SK-N-SH treated with all-trans-retinoic acid at 6 μM for 48 hours (cell line): ENCODE results near the gene DNAL1.

ENCODE experiments used
- ATAC-seq: fragments of 200-7000 bp; cut with Tn5 transposase; 3 replicates; pipeline ENCODE4 v1.9.1; 2020; ENCODE audit warnings: mild to moderate bottlenecking, moderate library complexity
- ARNTL ChIP-seq: fragments of 450-650 bp; formaldehyde crosslinking; IDR thresholded peaks from 2 replicates; pipeline ENCODE4 v1.5.0; 2020; ENCODE audit warnings: low read depth, mild to moderate bottlenecking, moderate library complexity, borderline replicate concordance
- BACH2 ChIP-seq: fragments of 250-450 bp; sonication (Bioruptor Pico); IDR thresholded peaks from 2 replicates; pipeline ENCODE4 v1.9.0; 2021; ENCODE audit warnings: mild to moderate bottlenecking, borderline replicate concordance
- GLIS3 ChIP-seq: fragments of 250-450 bp; sonication (Bioruptor Pico); IDR thresholded peaks from 2 replicates; pipeline ENCODE4 v1.5.0; 2020; ENCODE audit warnings: mild to moderate bottlenecking, moderate library complexity
- ISL1 ChIP-seq: fragments of 250-450 bp; sonication (Bioruptor Pico); IDR thresholded peaks from 2 replicates; pipeline ENCODE4 v2.1.2; 2022; ENCODE audit warnings: mild to moderate bottlenecking, moderate library complexity
- OSR1 ChIP-seq: fragments of 250-450 bp; sonication (Bioruptor Pico); IDR thresholded peaks from 2 replicates; pipeline ENCODE4 v1.8.0; 2022; ENCODE audit warnings: moderate library complexity, mild to moderate bottlenecking, inconsistent platforms
- PPARA ChIP-seq: fragments of 250-450 bp; sonication (Bioruptor Pico); IDR thresholded peaks from 2 replicates; pipeline ENCODE4 v1.5.0; 2020; ENCODE audit warnings: mild to moderate bottlenecking, borderline replicate concordance
- SNAI2 ChIP-seq: fragments of 250-450 bp; sonication (Bioruptor Pico); IDR thresholded peaks from 2 replicates; pipeline ENCODE4 v1.5.0; 2020; ENCODE audit warnings: mild to moderate bottlenecking, moderate library complexity
- TCF4 ChIP-seq: fragments of 250-450 bp; sonication (Bioruptor Pico); IDR thresholded peaks from 2 replicates; pipeline ENCODE4 v1.8.0; 2021; ENCODE audit warnings: mild to moderate bottlenecking, moderate library complexity, borderline replicate concordance
- TOX ChIP-seq: fragments of 250-450 bp; sonication (Bioruptor Pico); IDR thresholded peaks from 2 replicates; pipeline ENCODE4 v1.8.0; 2021; ENCODE audit warnings: mild to moderate bottlenecking, moderate library complexity, borderline replicate concordance
- ZC3H10 ChIP-seq: fragments of 250-450 bp; sonication (Bioruptor Pico); IDR thresholded peaks from 2 replicates; pipeline ENCODE4 v1.5.1; 2021; ENCODE audit warnings: mild to moderate bottlenecking, moderate library complexity
- ZFP30 ChIP-seq: fragments of 450-650 bp; formaldehyde crosslinking; IDR thresholded peaks from 2 replicates; pipeline ENCODE4 v1.5.0; 2022; ENCODE audit warnings: mild to moderate bottlenecking, moderate library complexity
- ZNF565 ChIP-seq: fragments of 450-650 bp; formaldehyde crosslinking; conservative IDR thresholded peaks from 2 replicates; pipeline ENCODE4 v1.5.0; 2020; ENCODE audit warnings: low read depth, mild to moderate bottlenecking, moderate library complexity
- ZNF70 ChIP-seq: fragments of 450-650 bp; formaldehyde crosslinking; IDR thresholded peaks from 2 replicates; pipeline ENCODE4 v1.5.0; 2020; ENCODE audit warnings: mild to moderate bottlenecking, moderate library complexity
- TF ChIP-seq, protein P1 (sequence below): fragments of 250-450 bp; sonication (Bioruptor Pico); IDR thresholded peaks from 2 replicates; pipeline ENCODE4 v1.8.0; 2021; ENCODE audit warnings: low read depth, mild to moderate bottlenecking, moderate library complexity, borderline replicate concordance
- TF ChIP-seq, protein P2 (sequence below): fragments of 250-450 bp; sonication (Bioruptor Pico); IDR thresholded peaks from 2 replicates; pipeline ENCODE4 v1.5.1; 2020; ENCODE audit warnings: low read depth, mild to moderate bottlenecking, moderate library complexity
- TF ChIP-seq, protein P3 (sequence below): fragments of 250-450 bp; sonication (Bioruptor Pico); IDR thresholded peaks from 2 replicates; pipeline ENCODE4 v1.5.0; 2020; ENCODE audit warnings: mild to moderate bottlenecking, moderate library complexity
- TF ChIP-seq, protein P4 (sequence below): fragments of 250-450 bp; sonication (Bioruptor Pico); IDR thresholded peaks from 2 replicates; pipeline ENCODE4 v1.5.1; 2021; ENCODE audit warnings: mild to moderate bottlenecking, moderate library complexity

DNAL1 gene

DNA sequence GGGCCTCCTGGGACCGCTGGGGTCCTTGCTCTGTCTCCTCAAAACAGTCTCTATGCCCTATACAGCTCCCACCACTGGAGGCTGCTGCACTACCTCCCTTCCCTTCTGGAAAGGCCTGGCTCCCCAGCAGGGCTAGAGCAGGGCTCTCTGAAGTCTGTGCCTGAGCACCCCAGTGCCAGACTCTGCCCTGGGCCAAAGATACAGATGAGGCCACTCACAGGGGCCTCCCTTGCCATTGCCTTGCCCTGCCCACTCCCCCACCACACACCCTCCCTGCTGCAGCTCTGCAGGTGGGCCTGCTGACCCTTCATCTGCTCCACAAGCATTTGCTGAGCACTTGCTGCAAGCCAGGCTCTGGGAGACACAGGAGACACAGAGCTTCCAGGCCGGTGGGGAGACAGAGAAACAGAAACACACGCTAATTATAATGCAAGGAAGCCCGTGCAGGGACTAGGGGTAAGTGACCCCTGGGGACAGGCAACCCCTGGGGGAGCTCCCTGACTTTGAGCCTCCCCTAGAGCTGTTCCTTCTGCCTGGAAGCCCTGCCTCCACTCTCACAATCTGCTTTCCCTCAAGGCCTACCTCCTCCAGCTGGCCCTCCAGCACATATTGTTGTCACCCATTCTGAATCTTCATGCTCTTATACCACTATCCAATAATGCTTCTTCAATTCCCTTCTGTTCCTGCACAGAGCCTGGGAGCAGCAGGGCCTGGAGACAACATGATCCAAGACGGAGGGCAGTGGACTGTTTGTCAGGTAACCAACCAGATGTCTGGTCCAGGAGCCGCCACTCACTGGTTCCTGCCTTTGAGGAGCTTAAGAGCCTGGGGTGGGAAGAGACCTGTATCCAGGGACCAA is 102.0 kb downstream of the DNAL1 start (continued):
- TF ChIP-seq GLIS3 (CRISPR knock-in tag), result no peak
- TF ChIP-seq OSR1 (CRISPR knock-in tag), result no peak

DNA sequence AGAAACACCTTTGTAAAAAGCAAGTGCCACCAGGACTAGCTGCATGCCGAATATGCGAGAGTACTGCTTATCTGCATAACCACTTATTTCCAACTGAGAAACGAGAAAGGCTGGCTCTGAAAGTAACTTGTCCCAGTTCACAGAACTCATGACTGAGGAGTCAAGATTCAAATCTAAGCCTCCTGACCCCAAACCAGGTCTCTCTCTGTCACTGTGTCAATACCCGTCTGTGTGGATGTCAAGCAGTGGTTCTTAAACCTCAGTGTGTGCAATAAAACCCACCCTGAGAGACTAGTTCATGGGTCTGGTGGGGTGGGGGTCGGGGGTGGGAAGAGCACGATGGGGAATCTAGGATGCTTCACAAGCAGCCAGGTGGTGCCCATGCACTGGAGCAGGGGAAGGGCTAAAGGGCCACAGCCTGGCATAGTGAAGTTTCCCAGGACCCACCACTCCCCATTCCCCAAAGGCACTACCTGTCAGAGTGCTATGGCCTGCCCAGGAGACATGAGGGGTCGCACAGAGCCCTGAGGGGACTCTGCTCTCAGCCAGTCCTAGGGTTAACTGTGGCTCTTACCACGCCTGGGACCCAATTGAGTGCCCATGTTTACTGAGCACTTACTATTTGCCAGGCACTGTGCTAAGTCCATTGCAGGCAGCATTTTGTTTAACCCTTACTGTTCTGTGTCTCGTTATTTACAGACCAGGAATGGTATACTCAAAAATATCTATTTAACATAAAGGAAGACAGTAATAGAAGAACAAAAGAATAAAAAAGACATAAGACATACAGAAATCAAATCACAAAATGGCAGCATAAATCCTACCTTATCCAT is 102.8 kb downstream of the DNAL1 start:
- TF ChIP-seq PPARA (CRISPR knock-in tag), result no peak
- no peak for TF ChIP-seq ZNF565 (CRISPR knock-in tag)
- no peak for TF ChIP-seq ZFP30
- no peak for TF ChIP-seq SNAI2 (CRISPR knock-in tag)
- no peak for TF ChIP-seq ARNTL (CRISPR knock-in tag)
- no peak for TF ChIP-seq ZC3H10 (CRISPR knock-in tag)
- TF ChIP-seq ISL1 (CRISPR knock-in tag), result no peak
- TF ChIP-seq TOX, result no peak
- TF ChIP-seq, protein P1, sequence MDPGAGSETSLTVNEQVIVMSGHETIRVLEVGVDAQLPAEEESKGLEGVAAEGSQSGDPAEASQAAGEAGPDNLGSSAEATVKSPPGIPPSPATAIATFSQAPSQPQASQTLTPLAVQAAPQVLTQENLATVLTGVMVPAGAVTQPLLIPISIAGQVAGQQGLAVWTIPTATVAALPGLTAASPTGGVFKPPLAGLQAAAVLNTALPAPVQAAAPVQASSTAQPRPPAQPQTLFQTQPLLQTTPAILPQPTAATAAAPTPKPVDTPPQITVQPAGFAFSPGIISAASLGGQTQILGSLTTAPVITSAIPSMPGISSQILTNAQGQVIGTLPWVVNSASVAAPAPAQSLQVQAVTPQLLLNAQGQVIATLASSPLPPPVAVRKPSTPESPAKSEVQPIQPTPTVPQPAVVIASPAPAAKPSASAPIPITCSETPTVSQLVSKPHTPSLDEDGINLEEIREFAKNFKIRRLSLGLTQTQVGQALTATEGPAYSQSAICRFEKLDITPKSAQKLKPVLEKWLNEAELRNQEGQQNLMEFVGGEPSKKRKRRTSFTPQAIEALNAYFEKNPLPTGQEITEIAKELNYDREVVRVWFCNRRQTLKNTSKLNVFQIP (CRISPR knock-in tag), result no peak
- no peak for TF ChIP-seq BACH2
- TF ChIP-seq, protein P2, sequence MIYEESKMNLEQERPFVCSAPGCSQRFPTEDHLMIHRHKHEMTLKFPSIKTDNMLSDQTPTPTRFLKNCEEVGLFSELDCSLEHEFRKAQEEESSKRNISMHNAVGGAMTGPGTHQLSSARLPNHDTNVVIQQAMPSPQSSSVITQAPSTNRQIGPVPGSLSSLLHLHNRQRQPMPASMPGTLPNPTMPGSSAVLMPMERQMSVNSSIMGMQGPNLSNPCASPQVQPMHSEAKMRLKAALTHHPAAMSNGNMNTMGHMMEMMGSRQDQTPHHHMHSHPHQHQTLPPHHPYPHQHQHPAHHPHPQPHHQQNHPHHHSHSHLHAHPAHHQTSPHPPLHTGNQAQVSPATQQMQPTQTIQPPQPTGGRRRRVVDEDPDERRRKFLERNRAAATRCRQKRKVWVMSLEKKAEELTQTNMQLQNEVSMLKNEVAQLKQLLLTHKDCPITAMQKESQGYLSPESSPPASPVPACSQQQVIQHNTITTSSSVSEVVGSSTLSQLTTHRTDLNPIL (CRISPR knock-in tag), result no peak
- ATAC-seq, result no peak

DNA sequence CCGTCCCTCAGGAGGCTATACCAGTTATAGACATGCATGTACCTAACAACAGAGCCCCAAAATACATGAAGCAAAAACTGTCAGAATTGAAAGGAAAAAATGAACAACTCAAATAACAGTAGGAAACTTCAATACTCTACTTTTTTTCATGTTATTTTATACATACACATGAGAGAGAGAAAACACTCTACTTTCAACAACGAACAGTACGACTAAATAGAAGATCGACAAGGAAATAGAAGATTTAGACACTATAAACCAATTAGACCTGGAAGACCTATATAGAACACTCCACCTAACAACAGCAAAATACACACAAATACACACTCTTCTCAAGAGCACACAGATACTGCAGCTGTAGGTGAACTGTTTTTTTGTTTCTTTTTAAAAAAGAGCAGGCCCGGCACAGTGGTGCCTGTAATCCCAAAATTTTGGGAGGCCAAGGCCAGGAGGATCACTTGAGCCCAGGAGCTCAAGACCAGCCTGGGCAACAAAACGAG is 104.1 kb downstream of the DNAL1 start:
- TF ChIP-seq, protein P3, sequence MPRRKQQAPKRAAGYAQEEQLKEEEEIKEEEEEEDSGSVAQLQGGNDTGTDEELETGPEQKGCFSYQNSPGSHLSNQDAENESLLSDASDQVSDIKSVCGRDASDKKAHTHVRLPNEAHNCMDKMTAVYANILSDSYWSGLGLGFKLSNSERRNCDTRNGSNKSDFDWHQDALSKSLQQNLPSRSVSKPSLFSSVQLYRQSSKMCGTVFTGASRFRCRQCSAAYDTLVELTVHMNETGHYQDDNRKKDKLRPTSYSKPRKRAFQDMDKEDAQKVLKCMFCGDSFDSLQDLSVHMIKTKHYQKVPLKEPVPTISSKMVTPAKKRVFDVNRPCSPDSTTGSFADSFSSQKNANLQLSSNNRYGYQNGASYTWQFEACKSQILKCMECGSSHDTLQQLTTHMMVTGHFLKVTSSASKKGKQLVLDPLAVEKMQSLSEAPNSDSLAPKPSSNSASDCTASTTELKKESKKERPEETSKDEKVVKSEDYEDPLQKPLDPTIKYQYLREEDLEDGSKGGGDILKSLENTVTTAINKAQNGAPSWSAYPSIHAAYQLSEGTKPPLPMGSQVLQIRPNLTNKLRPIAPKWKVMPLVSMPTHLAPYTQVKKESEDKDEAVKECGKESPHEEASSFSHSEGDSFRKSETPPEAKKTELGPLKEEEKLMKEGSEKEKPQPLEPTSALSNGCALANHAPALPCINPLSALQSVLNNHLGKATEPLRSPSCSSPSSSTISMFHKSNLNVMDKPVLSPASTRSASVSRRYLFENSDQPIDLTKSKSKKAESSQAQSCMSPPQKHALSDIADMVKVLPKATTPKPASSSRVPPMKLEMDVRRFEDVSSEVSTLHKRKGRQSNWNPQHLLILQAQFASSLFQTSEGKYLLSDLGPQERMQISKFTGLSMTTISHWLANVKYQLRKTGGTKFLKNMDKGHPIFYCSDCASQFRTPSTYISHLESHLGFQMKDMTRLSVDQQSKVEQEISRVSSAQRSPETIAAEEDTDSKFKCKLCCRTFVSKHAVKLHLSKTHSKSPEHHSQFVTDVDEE (CRISPR knock-in tag), result no peak
- TF ChIP-seq ARNTL (CRISPR knock-in tag) (no peak), ZFP30 (no peak), TCF4 (CRISPR knock-in tag) (no peak), PPARA (CRISPR knock-in tag) (no peak), GLIS3 (CRISPR knock-in tag) (no peak), ZNF70 (no peak), ZC3H10 (CRISPR knock-in tag) (no peak), SNAI2 (CRISPR knock-in tag) (no peak), BACH2 (no peak)
- TF ChIP-seq, protein P4, sequence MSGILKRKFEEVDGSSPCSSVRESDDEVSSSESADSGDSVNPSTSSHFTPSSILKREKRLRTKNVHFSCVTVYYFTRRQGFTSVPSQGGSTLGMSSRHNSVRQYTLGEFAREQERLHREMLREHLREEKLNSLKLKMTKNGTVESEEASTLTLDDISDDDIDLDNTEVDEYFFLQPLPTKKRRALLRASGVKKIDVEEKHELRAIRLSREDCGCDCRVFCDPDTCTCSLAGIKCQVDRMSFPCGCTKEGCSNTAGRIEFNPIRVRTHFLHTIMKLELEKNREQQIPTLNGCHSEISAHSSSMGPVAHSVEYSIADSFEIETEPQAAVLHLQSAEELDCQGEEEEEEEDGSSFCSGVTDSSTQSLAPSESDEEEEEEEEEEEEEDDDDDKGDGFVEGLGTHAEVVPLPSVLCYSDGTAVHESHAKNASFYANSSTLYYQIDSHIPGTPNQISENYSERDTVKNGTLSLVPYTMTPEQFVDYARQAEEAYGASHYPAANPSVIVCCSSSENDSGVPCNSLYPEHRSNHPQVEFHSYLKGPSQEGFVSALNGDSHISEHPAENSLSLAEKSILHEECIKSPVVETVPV (CRISPR knock-in tag), result no peak
- TF ChIP-seq, protein P2 (CRISPR knock-in tag), result no peak
- TF ChIP-seq, protein P1 (CRISPR knock-in tag), result no peak
- no peak for ATAC-seq
